Measurements from ENCODE around the gene NUCKS1.

GRCh38 chr1:205792961-205793673 lies 43.1 kb upstream of the NUCKS1 start:
- no peak for TF ChIP-seq POLR2AphosphoS5 (IDR thresholded peaks at IDR 0.05; ENCODE audit: low read depth, low read length)
- no peak for TF ChIP-seq REST (IDR thresholded peaks at IDR 0.05; ENCODE audit: insufficient read depth in 1 of 2, low read depth in 2 of 2, low read length in 2 of 2)
- TF ChIP-seq TAF1 (IDR thresholded peaks at IDR 0.05; ENCODE audit: borderline replicate concordance, insufficient read depth, low read length) = no peak

Data from PFSK-1 (cell line).